Measurements from ENCODE around the gene TFB2M.

GRCh38 chr1:246534114-246534513 is 31.9 kb downstream of the TFB2M start:
- no peak for TF ChIP-seq POLR2AphosphoS5 (IDR thresholded peaks at IDR 0.05; ENCODE audit: low read depth, low read length)
- TF ChIP-seq TAF1 (IDR thresholded peaks at IDR 0.05; ENCODE audit: borderline replicate concordance, insufficient read depth, low read length), result no peak
- no peak for TF ChIP-seq REST (IDR thresholded peaks at IDR 0.05; ENCODE audit: insufficient read depth in 1 of 2, low read depth in 2 of 2, low read length in 2 of 2)

Data from PFSK-1 (cell line).